ENCODE measurements around the gene DOP1A. TPM values are rescaled to one million over a fixed set of nuclear protein-coding genes. Genes with fewer than 3 reads are reported as not detected.

DOP1A gene
- total and polyA plus RNA-seq, 4 donors = 3.5 to 32.0 (median 9.6) TPM

- H3K27me3 ChIP-seq (ENCODE audit: control insufficient read depth in 4 of 4, insufficient read depth in 4 of 4, low read length in 3 of 4) = no peaks in the 10 kb centered on the region
- 83% methylated on average over 3 of the region's 3 CpGs for WGBS
- no peak overlapping the region for H3K4me3 ChIP-seq (ENCODE audit: low read depth in 1 of 3, low read length in 3 of 3)
- no peak overlapping the region for H3K9ac ChIP-seq (ENCODE audit: low read depth in 1 of 2, low read length in 2 of 2)
- H3K27ac ChIP-seq (ENCODE audit: low read depth in 1 of 2, low read length in 2 of 2) = no peak overlapping the region
- H3K9me3 ChIP-seq (ENCODE audit: control insufficient read depth in 4 of 4, low read length in 3 of 4) = no peaks in the 10 kb centered on the region
- no peak for DNase-seq (ENCODE audit: low spot score)
- no peaks in the 10 kb centered on the region for H3K4me1 ChIP-seq (ENCODE audit: control insufficient read depth in 4 of 4, insufficient read depth in 4 of 4, low read length in 3 of 4)
- TF ChIP-seq MAX (IDR thresholded peaks at IDR 0.05) (no peak), RXRA (IDR thresholded peaks at IDR 0.05) (no peak), GABPA (IDR thresholded peaks at IDR 0.05 in 1 of 2, conservative IDR thresholded peaks at IDR 0.05 in 1 of 2) (no peak), REST (IDR thresholded peaks at IDR 0.05) (no peak)
- peaks cover 0 to 1% (median 0%) of the 10 kb centered on the region in 4 donors for H3K36me3 ChIP-seq (ENCODE audit: control insufficient read depth in 4 of 4, insufficient read depth in 3 of 4, low read depth in 1 of 4, low read length in 3 of 4)
Observed at GRCh38 chr6:83092756-83093399, 25.4 kb downstream of the DOP1A start.

GRCh38 chr6:83096791-83097190, 29.3 kb downstream of the DOP1A start:
- Histone ChIP-seq H3K9ac (ENCODE audit: low read depth in 1 of 2, low read length in 2 of 2) (no peak overlapping the region), H3K9me3 (ENCODE audit: control insufficient read depth in 4 of 4, low read length in 3 of 4) (no peaks in the 10 kb centered on the region), H3K36me3 (ENCODE audit: control insufficient read depth in 4 of 4, insufficient read depth in 3 of 4, low read depth in 1 of 4, low read length in 3 of 4) (peaks cover 0 to 1% (median 0%) of the 10 kb centered on the region in 4 donors), H3K27me3 (ENCODE audit: control insufficient read depth in 4 of 4, insufficient read depth in 4 of 4, low read length in 3 of 4) (no peaks in the 10 kb centered on the region), H3K27ac (ENCODE audit: low read depth in 1 of 2, low read length in 2 of 2) (no peak overlapping the region), H3K4me1 (ENCODE audit: control insufficient read depth in 4 of 4, insufficient read depth in 4 of 4, low read length in 3 of 4) (no peaks in the 10 kb centered on the region), H3K4me3 (ENCODE audit: low read depth in 1 of 3, low read length in 3 of 3) (no peak overlapping the region)
- TF ChIP-seq TAF1 (conservative IDR thresholded peaks at IDR 0.05) = no peak
- TF ChIP-seq CTCF (IDR thresholded peaks at IDR 0.05; ENCODE audit: low read depth, low read length, missing input control) = no peak
- TF ChIP-seq FOXA2 (IDR thresholded peaks at IDR 0.05) = no peak
- no peak for TF ChIP-seq EGR1 (IDR thresholded peaks at IDR 0.05; ENCODE audit: low read depth in 2 of 2)
- 92% methylated on average over 2 of the region's 2 CpGs for WGBS
- no peak for DNase-seq (ENCODE audit: low spot score)

- Histone ChIP-seq H3K9me3 (ENCODE audit: control insufficient read depth in 4 of 4, low read length in 3 of 4) (no peaks in the 10 kb centered on the region), H3K27me3 (ENCODE audit: control insufficient read depth in 4 of 4, insufficient read depth in 4 of 4, low read length in 3 of 4) (no peaks in the 10 kb centered on the region), H3K4me3 (ENCODE audit: low read depth in 1 of 3, low read length in 3 of 3) (no peak overlapping the region), H3K27ac (ENCODE audit: low read depth in 1 of 2, low read length in 2 of 2) (no peak overlapping the region), H3K9ac (ENCODE audit: low read depth in 1 of 2, low read length in 2 of 2) (no peak overlapping the region), H3K4me1 (ENCODE audit: control insufficient read depth in 4 of 4, insufficient read depth in 4 of 4, low read length in 3 of 4) (no peaks in the 10 kb centered on the region), H3K36me3 (ENCODE audit: control insufficient read depth in 4 of 4, insufficient read depth in 3 of 4, low read depth in 1 of 4, low read length in 3 of 4) (peaks cover 0 to 2% (median under 1%) of the 10 kb centered on the region in 4 donors)
- WGBS = 95% methylated on average over 2 of the region's 2 CpGs
- DNase-seq (ENCODE audit: low spot score) = no peak
- no peak for TF ChIP-seq HNF4A (conservative IDR thresholded peaks at IDR 0.05)
- no peak for TF ChIP-seq RAD21 (IDR thresholded peaks at IDR 0.05)
- TF ChIP-seq YY1 (IDR thresholded peaks at IDR 0.05) = no peak
- TF ChIP-seq SP1 (IDR thresholded peaks at IDR 0.05) = no peak
- no peak for TF ChIP-seq TAF1 (conservative IDR thresholded peaks at IDR 0.05)
- no peak for TF ChIP-seq MAX (IDR thresholded peaks at IDR 0.05)
- no peak for TF ChIP-seq ATF3 (IDR thresholded peaks at IDR 0.05)
- no peak for TF ChIP-seq CTCF (IDR thresholded peaks at IDR 0.05; ENCODE audit: low read depth, low read length, missing input control)
- TF ChIP-seq FOXA1 (IDR thresholded peaks at IDR 0.05) = no peak
- no peak for TF ChIP-seq JUND (IDR thresholded peaks at IDR 0.05)
- no peak for TF ChIP-seq HNF4G (IDR thresholded peaks at IDR 0.05)
- TF ChIP-seq RXRA (IDR thresholded peaks at IDR 0.05) = no peak
Observed at GRCh38 chr6:83097204-83097603, 29.7 kb downstream of the DOP1A start.
